ENCODE results near the gene TAPBP. TPM values are rescaled to one million over a fixed set of nuclear protein-coding genes. Genes with fewer than 3 reads are reported as not detected.

TAPBP gene
- total RNA-seq, 1 donor from 2014 or later: 16.2 TPM

DNA sequence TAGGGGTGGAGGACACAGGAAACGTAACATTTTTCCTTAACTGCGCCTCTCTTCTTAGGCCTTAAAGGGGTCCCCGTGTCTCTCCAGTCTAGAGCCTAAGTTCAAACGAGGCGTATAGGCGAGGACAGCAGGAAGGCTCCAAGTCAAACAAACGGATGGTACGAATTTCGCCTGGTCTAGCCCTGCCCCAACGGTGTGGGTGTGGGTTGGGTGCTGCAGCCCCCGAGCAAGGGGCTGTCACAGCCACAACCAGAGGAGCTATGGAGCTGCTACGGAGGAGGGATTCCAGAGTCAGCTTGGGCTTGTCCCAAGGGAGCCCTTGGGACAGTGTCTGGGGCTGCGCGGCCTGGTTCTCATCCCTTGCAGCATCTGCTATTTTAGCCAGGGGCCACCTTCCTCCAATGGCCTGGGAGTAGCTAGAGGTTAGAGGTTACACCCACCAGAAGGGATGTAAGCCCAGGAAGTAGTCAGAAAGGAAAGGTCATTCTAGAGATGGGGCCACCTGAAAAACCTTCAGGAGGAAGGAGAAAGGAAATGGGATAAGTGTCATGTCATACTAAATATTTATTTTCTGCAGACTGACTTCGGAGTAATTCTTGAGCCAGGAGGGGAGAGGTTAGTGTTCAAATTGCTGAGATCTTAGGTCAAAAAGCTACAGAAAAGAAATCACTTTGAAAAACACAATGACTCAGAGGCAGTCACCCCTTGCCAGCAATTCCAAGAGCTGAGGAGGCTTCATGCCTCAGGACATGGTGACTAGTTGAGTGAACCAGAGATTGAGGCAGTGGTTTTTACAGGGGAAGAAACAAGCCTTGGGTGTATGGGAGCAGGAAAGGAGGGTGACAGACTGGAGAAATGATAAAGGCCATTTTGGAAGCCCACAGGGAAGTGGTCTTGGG is 63.9 kb downstream of the TAPBP start:
- peaks cover 7% of the 10 kb centered on the region for H3K36me3 Mint-ChIP-seq (ENCODE audit: low read depth)
- DNase-seq (ENCODE audit: low read depth, low spot score): no peak
- TF ChIP-seq CTCF (conservative IDR thresholded peaks at IDR 0.05): no peak
- H3K9me3 Mint-ChIP-seq: no peaks in the 10 kb centered on the region
- H3K27ac Mint-ChIP-seq (ENCODE audit: unreplicated experiment): peak overlapping the region; percentile 86
- H3K27me3 Mint-ChIP-seq (ENCODE audit: low read depth): peaks cover 4% of the 10 kb centered on the region
- peak overlapping the region; percentile 87 for H3K4me3 Mint-ChIP-seq
- H3K4me1 Mint-ChIP-seq: peaks cover 34% of the 10 kb centered on the region

Small RNAs within 50 kb of the gene (microRNA-seq; reads per million reads assigned to microRNA genes)
- gene MIR6834 (not detected), gene MIR6873 (not detected)

Other genes starting within 250 kb of the TAPBP start
- gene HLA-DPA1, start 240.4 kb downstream of the TAPBP start, total RNA-seq: 1.8 and 3.4 TPM in 2 replicates
- 18.7 and 20.4 TPM in 2 replicates for gene HLA-DPB1, start 238.1 kb downstream of the TAPBP start, total RNA-seq
- 4.2 and 5.9 TPM in 2 replicates for gene COL11A2, start 121.6 kb downstream of the TAPBP start, total RNA-seq
- 31.8 and 33.1 TPM in 2 replicates for gene RXRB, start 113.4 kb downstream of the TAPBP start, total RNA-seq
- gene SLC39A7, start 113.2 kb downstream of the TAPBP start, total RNA-seq: 95.7 and 103 TPM in 2 replicates
- gene HSD17B8, start 109.4 kb downstream of the TAPBP start, total RNA-seq: 3.3 and 4.4 TPM in 2 replicates
- 61.2 and 61.7 TPM in 2 replicates for gene RING1, start 105.6 kb downstream of the TAPBP start, total RNA-seq
- 53.2 and 57.3 TPM in 2 replicates for gene VPS52, start 42.2 kb downstream of the TAPBP start, total RNA-seq
- 2,299 and 2,407 TPM in 2 replicates for gene RPS18, start 42.0 kb downstream of the TAPBP start, total RNA-seq
- 2.0 and 2.8 TPM in 2 replicates for gene B3GALT4, start 37.0 kb downstream of the TAPBP start, total RNA-seq
- gene WDR46, start 24.8 kb downstream of the TAPBP start, total RNA-seq: 54.5 and 60.6 TPM in 2 replicates
- gene PFDN6, start 24.5 kb downstream of the TAPBP start, total RNA-seq: 54.9 and 61.4 TPM in 2 replicates
- 51.9 and 56.0 TPM in 2 replicates for gene RGL2, start 15.1 kb downstream of the TAPBP start, total RNA-seq
- 23.0 and 23.4 TPM in 2 replicates for gene ZBTB22, start 3.7 kb upstream of the TAPBP start, total RNA-seq
- 85.0 and 88.2 TPM in 2 replicates for gene DAXX, start 8.9 kb upstream of the TAPBP start, total RNA-seq
- 123 and 124 TPM in 2 replicates for gene KIFC1, start 77.7 kb upstream of the TAPBP start, total RNA-seq
- 63.5 and 70.5 TPM in 2 replicates for gene PHF1, start 96.9 kb upstream of the TAPBP start, total RNA-seq
- gene CUTA, start 104.0 kb upstream of the TAPBP start, total RNA-seq: 319 and 326 TPM in 2 replicates
- gene SYNGAP1, start 106.0 kb upstream of the TAPBP start, total RNA-seq: 72.4 and 73.5 TPM in 2 replicates
- 18.4 and 21.1 TPM in 2 replicates for gene ZBTB9, start 140.5 kb upstream of the TAPBP start, total RNA-seq

Measured in neural crest cell (in vitro differentiated cells).